Measurements from ENCODE around the gene SNAP29. TPM values are rescaled to one million over a fixed set of nuclear protein-coding genes. Genes with fewer than 3 reads are reported as not detected.

SNAP29 gene
- total and polyA plus RNA-seq, 9 of the 15 experiments (the other 6 are each of a cell fraction or from before 2014, with no cell fraction given), result 19.5 to 250 (median 75.9) TPM

DNA sequence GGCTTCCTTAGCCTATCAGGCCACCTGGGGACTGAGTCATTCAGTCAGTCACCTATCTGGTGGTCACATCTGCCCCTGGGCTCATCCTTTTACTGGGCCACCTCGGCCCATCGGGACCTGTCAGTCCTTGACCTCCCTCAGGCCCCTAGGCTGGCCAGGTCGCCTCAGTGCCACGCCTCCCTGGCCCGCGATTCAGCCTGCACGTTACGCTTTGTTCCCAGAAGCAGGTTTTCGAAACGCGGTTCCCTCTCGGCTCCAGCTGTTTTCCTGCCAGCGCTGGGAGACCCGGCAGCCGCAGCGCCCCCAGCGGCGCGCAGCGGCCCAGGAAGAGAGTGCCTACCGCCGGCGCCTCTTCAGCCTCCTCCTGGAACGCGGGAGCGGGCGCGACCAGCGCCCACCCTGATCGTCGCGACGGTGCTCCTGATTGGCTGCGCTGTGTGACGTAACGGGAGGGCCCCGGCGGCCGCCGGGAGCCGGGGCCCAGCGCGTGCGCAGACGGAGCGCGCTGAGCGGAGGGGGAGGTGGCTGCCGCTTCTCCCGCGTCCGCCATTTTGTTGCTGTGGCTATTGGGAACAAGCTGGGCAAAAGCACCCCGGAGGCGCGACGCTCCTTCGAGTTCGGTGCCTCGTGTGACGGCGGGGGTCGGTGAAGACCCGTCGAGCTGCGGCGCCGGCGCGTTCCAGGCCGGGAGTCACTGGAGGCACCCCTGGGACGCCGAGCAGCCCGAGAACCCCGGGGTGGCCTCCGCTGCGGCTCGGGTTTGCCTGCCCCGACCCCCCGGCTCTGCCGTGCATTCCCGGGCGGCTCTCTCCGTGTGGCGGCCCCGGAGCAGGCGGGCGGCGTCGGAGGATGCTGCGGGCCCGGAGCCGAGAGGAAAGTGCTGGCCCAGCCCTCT is 58.4 kb downstream of the SNAP29 start, which contains the start of gene CRKL (continued):
- peak; percentile 99 for TF ChIP-seq FUS (optimal IDR thresholded peaks at IDR 0.05; ENCODE audit: low read depth, low read length)
- no peak for TF ChIP-seq ZNF589 (CRISPR knock-in tag; IDR thresholded peaks at IDR 0.05; ENCODE audit: low read depth)
- no peak for TF ChIP-seq TGIF2 (CRISPR knock-in tag; IDR thresholded peaks at IDR 0.05)
- no peak for TF ChIP-seq PML (IDR thresholded peaks at IDR 0.05; ENCODE audit: low read length)
- no peak for TF ChIP-seq BRD9 (IDR thresholded peaks at IDR 0.05; ENCODE audit: low read depth, partially characterized antibody)
- TF ChIP-seq MNT (conservative IDR thresholded peaks at IDR 0.05), result no peak
- TF ChIP-seq, protein P1, sequence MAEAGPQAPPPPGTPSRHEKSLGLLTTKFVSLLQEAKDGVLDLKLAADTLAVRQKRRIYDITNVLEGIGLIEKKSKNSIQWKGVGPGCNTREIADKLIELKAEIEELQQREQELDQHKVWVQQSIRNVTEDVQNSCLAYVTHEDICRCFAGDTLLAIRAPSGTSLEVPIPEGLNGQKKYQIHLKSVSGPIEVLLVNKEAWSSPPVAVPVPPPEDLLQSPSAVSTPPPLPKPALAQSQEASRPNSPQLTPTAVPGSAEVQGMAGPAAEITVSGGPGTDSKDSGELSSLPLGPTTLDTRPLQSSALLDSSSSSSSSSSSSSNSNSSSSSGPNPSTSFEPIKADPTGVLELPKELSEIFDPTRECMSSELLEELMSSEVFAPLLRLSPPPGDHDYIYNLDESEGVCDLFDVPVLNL (CRISPR knock-in tag; IDR thresholded peaks at IDR 0.05; ENCODE audit: low read depth), result peak; percentile 80; the same call in 1 of the 2 replicates
- TF ChIP-seq RAD21 (CRISPR knock-in tag; conservative IDR thresholded peaks at IDR 0.05 in 1 of 2, IDR thresholded peaks at IDR 0.05 in 1 of 2), result no peak
- peak; percentile 97 for TF ChIP-seq SP1 (CRISPR knock-in tag; IDR thresholded peaks at IDR 0.05)
- TF ChIP-seq, protein P2, sequence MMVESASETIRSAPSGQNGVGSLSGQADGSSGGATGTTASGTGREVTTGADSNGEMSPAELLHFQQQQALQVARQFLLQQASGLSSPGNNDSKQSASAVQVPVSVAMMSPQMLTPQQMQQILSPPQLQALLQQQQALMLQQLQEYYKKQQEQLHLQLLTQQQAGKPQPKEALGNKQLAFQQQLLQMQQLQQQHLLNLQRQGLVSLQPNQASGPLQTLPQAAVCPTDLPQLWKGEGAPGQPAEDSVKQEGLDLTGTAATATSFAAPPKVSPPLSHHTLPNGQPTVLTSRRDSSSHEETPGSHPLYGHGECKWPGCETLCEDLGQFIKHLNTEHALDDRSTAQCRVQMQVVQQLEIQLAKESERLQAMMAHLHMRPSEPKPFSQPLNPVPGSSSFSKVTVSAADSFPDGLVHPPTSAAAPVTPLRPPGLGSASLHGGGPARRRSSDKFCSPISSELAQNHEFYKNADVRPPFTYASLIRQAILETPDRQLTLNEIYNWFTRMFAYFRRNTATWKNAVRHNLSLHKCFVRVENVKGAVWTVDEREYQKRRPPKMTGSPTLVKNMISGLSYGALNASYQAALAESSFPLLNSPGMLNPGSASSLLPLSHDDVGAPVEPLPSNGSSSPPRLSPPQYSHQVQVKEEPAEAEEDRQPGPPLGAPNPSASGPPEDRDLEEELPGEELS (CRISPR knock-in tag; IDR thresholded peaks at IDR 0.05; ENCODE audit: borderline replicate concordance), result no peak
- no peak for TF ChIP-seq ZNF165 (CRISPR knock-in tag; IDR thresholded peaks at IDR 0.05; ENCODE audit: borderline replicate concordance)
- no peak for TF ChIP-seq STAT5B (CRISPR knock-in tag; IDR thresholded peaks at IDR 0.05)
- no peak for TF ChIP-seq ILK (tag; IDR thresholded peaks at IDR 0.05; ENCODE audit: borderline replicate concordance, low read depth)
- peak; percentile 72; the same call in 1 of the 2 replicates for TF ChIP-seq GABPB2 (CRISPR knock-in tag; conservative IDR thresholded peaks at IDR 0.05)
- TF ChIP-seq SMARCC2 (IDR thresholded peaks at IDR 0.05; ENCODE audit: low read depth), result no peak
- no peak for TF ChIP-seq ELK1 (CRISPR knock-in tag; IDR thresholded peaks at IDR 0.05)
- no peak for TF ChIP-seq TAF7 (tag; IDR thresholded peaks at IDR 0.05)
- TF ChIP-seq, protein P3, sequence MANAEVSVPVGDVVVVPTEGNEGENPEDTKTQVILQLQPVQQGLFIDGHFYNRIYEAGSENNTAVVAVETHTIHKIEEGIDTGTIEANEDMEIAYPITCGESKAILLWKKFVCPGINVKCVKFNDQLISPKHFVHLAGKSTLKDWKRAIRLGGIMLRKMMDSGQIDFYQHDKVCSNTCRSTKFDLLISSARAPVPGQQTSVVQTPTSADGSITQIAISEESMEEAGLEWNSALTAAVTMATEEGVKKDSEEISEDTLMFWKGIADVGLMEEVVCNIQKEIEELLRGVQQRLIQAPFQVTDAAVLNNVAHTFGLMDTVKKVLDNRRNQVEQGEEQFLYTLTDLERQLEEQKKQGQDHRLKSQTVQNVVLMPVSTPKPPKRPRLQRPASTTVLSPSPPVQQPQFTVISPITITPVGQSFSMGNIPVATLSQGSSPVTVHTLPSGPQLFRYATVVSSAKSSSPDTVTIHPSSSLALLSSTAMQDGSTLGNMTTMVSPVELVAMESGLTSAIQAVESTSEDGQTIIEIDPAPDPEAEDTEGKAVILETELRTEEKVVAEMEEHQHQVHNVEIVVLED (CRISPR knock-in tag; IDR thresholded peaks at IDR 0.05), result no peak
- TF ChIP-seq MIER1 (IDR thresholded peaks at IDR 0.05; ENCODE audit: low read depth), result no peak
